Astrocyte of the cerebellum (primary cell): ENCODE results near the gene RCAN3.

Source experiments
- DNase-seq: peaks from one replicate; pipeline ENCODE4 v3.0.0-alpha.2; 2011; ENCODE audit warnings: low read depth
- H3K4me3 ChIP-seq: 2 replicates; pipeline ENCODE4 v1.5.1; 2011; ENCODE audit warnings: mild to moderate bottlenecking, low read depth, low read length, moderate library complexity
- CTCF ChIP-seq: IDR thresholded peaks from 2 replicates; pipeline ENCODE4 v1.5.1; 2012; ENCODE audit warnings: low read length, low read depth, moderate library complexity, mild to moderate bottlenecking; ENCODE audit errors: missing control alignments
- in situ Hi-C: cut with HindIII; loops from 2 replicates; pipeline ENCODE4 v1.10.0; 2017; ENCODE audit warnings: low sequenced_read_pairs

Gene RCAN3

GRCh38 chr1:24535778-24536177 is 33.1 kb downstream of the RCAN3 start:
- DNase-seq: no peak
- H3K4me3 ChIP-seq: no peak overlapping the region
- in situ Hi-C loops: no loop called here
- no peak for TF ChIP-seq CTCF

DNA sequence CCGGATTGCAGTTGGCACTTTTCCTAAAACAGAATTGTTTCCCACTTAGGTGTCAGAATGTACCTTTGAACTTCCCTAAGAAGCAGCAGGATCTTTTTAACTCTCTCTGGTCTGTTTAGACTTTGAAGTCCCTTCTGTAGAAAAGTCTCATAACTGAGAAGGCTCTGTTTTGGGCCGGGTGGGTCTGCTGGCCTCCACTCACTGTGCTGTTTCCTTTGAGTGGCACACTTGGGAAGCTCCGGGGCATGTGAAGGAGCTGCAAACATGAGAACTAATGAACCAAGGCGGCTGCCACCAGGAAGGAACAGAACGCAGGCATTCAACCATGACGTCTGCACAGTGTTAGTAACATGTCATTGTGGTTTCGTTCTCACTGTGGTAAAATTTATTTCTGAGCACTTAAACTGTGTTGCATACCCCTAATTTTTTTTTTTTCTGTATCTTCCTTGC is 33.8 kb downstream of the RCAN3 start:
- in situ Hi-C loops: no loop called here
- no peak for TF ChIP-seq CTCF
- H3K4me3 ChIP-seq: no peak overlapping the region
- DNase-seq: peak; percentile 35

- TF ChIP-seq CTCF: no peak
- in situ Hi-C loops: no loop called here
- no peak overlapping the region for H3K4me3 ChIP-seq
- DNase-seq: no peak
Observed at GRCh38 chr1:24540051-24540905, 37.6 kb downstream of the RCAN3 start.

DNA sequence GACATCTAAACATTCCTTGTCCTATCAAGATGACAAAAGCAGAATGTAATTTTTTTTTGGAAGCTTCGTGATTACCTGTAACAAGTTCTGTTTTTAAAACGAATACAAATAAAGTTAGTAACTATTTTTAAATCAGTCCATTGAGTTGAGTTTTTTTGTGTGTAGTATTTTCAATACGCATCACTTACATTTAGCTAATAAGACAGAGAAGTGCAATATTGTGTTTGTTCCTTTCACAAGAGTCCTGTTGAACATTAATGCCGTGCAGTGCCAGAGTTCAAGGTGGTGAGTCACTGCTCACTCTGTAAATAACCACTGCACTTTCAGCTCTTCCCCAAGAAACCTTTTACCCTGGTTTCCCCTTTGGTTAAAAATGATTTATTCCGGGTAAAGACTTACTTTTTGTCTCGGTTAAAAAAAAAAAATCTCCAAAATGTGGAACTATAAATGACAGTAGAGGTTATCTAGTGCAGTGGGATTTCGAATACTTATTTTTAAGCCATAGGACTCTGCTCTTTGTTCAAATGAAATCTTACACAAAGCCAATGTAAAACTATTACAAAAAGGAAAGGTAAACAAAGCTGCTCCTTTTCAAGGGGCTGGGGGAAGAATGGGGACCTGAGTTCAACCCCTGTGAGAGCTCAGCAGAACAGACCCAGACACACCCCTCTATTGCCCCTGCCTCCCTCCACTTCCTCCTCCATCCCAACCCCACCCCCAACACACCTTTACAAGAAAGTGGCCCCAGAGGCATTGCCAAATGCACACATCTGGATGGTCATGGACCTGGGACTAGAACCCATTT is 38.5 kb downstream of the RCAN3 start:
- in situ Hi-C loops: no loop called here
- TF ChIP-seq CTCF: no peak
- no peak for DNase-seq
- no peak overlapping the region for H3K4me3 ChIP-seq

GRCh38 chr1:24541711-24542346 is 39.2 kb downstream of the RCAN3 start:
- peak; percentile 51 for TF ChIP-seq CTCF
- in situ Hi-C loops: no loop called here
- H3K4me3 ChIP-seq: no peak overlapping the region
- no peak for DNase-seq

DNA sequence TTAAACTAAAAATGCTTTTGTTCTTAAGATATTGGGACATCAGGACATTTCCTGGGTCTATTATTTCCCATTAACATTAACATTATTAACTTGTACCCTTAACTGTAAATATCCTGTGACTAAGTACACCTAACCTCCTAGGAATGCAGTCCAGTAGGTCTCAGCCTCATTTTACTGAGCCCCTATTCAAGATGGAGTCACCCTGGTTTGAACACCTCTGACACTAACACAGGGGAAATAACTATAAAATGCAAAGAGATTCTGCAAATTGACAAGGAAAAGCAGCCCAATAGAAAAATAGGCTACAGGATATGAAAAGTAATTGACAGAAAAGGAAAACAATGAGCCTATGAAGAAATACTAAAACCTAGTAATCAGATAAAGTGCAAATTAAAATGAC is 41.6 kb downstream of the RCAN3 start:
- no peak overlapping the region for H3K4me3 ChIP-seq
- DNase-seq: no peak
- no peak for TF ChIP-seq CTCF
- in situ Hi-C loops: no loop called here
